Measurements from ENCODE around the gene SLC41A1. TPM values are rescaled to one million over a fixed set of nuclear protein-coding genes. Genes with fewer than 3 reads are reported as not detected.

Gene SLC41A1
- total and polyA plus RNA-seq, 2 donors (not counting 3 experiments of a cell fraction or from before 2014, with no cell fraction given): 21.7 to 22.0 TPM

DNA sequence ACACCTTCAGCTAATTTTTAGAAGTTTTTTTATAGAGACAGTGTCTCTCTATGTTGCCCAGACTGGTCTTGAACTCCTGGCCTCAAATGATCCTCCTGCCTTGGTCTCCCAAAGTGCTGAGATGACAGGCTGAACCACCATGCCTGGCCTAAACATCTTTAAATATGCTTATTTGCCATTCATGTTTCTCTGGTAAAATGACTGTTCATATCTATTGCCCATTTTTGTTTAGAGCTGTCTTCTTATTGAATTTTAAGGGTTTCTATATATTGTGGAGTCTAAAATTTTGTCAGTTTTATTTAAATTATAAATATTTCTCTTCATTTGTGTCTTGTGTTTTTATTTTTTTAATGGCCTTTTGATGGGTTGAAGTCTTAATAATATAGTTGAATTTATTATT is 40.0 kb upstream of the SLC41A1 start:
- no peak overlapping the region for H3K27ac ChIP-seq (ENCODE audit: insufficient read depth, low read depth, low read length)
- H3K9me3 ChIP-seq (replicated peaks; ENCODE audit: control insufficient read depth, insufficient read depth, low read length): no peaks in the 10 kb centered on the region
- no peaks in the 10 kb centered on the region for H3K9me1 ChIP-seq (replicated peaks; ENCODE audit: control insufficient read depth, extremely low read depth, insufficient read depth, low read length)
- ChIA-PET CTCF (interaction anchor here (0.9 kb wide), 1 partner anchor 11 kb away, joined by 3 read pairs; no protein-coding TSS in a partner anchor), POLR2A (no interaction called here)
- DNase-seq (ENCODE audit: low read depth, low spot score) (no peak), FAIRE-seq (no peak)
- H4K20me1 ChIP-seq (replicated peaks; ENCODE audit: control insufficient read depth, extremely low read depth, insufficient read depth, low read length): no peaks in the 10 kb centered on the region
- no peak overlapping the region for H2AFZ ChIP-seq (ENCODE audit: low read depth, low read length)
- no peak overlapping the region for H3K4me2 ChIP-seq (ENCODE audit: insufficient read depth, low read length)
- intact Hi-C loops (cut with micrococcal nuclease) (no loop called here), dilution Hi-C loops (cut with MboI; ENCODE audit: extremely low pct_ligation_motif_present, low sequenced_read_pairs) (no loop called here)
- H3K36me3 ChIP-seq (ENCODE audit: control insufficient read depth in 2 of 2, extremely low read depth in 1 of 2, insufficient read depth in 2 of 2, low read length in 2 of 2): no peaks in the 10 kb centered on the region
- H3K4me1 ChIP-seq (ENCODE audit: control insufficient read depth, extremely low read depth, insufficient read depth, low read length): no peaks in the 10 kb centered on the region
- H3K4me3 ChIP-seq (replicated peaks in 1 of 3; ENCODE audit: insufficient read depth in 1 of 3, low read depth in 1 of 3, low read length in 3 of 3): no peak overlapping the region
- TF ChIP-seq EZH2 (IDR thresholded peaks at IDR 0.05; ENCODE audit: borderline replicate concordance, low read depth, low read length, severe bottlenecking) (no peak), MYC (IDR thresholded peaks at IDR 0.05; ENCODE audit: low read depth, low read length) (no peak), GATA2 (IDR thresholded peaks at IDR 0.05; ENCODE audit: insufficient read depth, insufficient read length, low read depth, low read length) (no peak), MAX (IDR thresholded peaks at IDR 0.05; ENCODE audit: insufficient read depth, insufficient read length) (no peak), JUN (IDR thresholded peaks at IDR 0.05; ENCODE audit: borderline replicate concordance, insufficient read depth, insufficient read length, low read depth) (no peak), POLR2A (IDR thresholded peaks at IDR 0.05; ENCODE audit: low read depth, low read length) (no peak), CTCF (IDR thresholded peaks at IDR 0.05; ENCODE audit: extremely low read depth in 1 of 2, insufficient read depth in 1 of 2, low read depth in 1 of 2, low read length in 2 of 2) (no peak), POLR2AphosphoS5 (IDR thresholded peaks at IDR 0.05; ENCODE audit: insufficient read depth, low read depth, low read length) (no peak), FOS (IDR thresholded peaks at IDR 0.05; ENCODE audit: borderline replicate concordance, insufficient read depth, low read length) (no peak)
- no TSS peak for BruUV-seq (replicated peaks)
- H3K27me3 ChIP-seq (ENCODE audit: control insufficient read depth in 2 of 2, insufficient read depth in 2 of 2, low read length in 2 of 2): peaks cover 0 to 11% of the 10 kb centered on the region in 2 experiments
- H3K79me2 ChIP-seq (ENCODE audit: control insufficient read depth, insufficient read depth, low read length): no peaks in the 10 kb centered on the region
- H3K9ac ChIP-seq (replicated peaks; ENCODE audit: extremely low read depth, insufficient read depth, low read length): no peak overlapping the region
